IMR-90 (cell line): ENCODE results near the gene C6orf47. TPM values are rescaled to one million over a fixed set of nuclear protein-coding genes. Genes with fewer than 3 reads are reported as not detected.

Source experiments
- ATAC-seq: fragments of 200-7000 bp; cut with Tn5 transposase; 2 replicates; pipeline ENCODE4 v1.9.1; 2020; ENCODE audit warnings: low read depth, mild to moderate bottlenecking, moderate library complexity
- BruUV-seq: library from RNA; stranded (reverse); fragments of 400-500 nt; replicated peaks from 2 replicates; lab custom pipeline; 2021; lab: Mats Ljungman, UMichigan
- CTCF ChIA-PET: fragments of 300-600 bp; formaldehyde crosslinking; extraction: SDS; loops from one replicate; lab custom pipeline; 2021; ENCODE audit warnings: antibody characterized with exemption; lab: Yijun Ruan, JAX
- POLR2A ChIA-PET: fragments of 300-600 bp; sonication (Branson Sonifier 250); formaldehyde crosslinking; loops from one replicate; lab custom pipeline; 2022; ENCODE audit warnings: antibody characterized with exemption; ENCODE audit not compliant: unreplicated experiment; lab: Charles Lee
- DNase-seq: peaks from one replicate; pipeline ENCODE4 v3.0.0; 2013
- H2AFZ ChIP-seq: replicated peaks from 2 replicates; pipeline ENCODE3; 2013; ENCODE audit warnings: low read length, mild to moderate bottlenecking; ENCODE audit not compliant: poor library complexity
- H2AK5ac ChIP-seq: 2 replicates; pipeline ENCODE4 v1.6.1; 2013; ENCODE audit warnings: low read depth, low read length, inconsistent platforms
- H2AK9ac ChIP-seq: replicated peaks from 2 replicates; pipeline ENCODE3; 2013; ENCODE audit warnings: mild to moderate bottlenecking, low read depth, low read length, moderate library complexity; ENCODE audit not compliant: poor library complexity
- H2BK120ac ChIP-seq: 2 replicates; pipeline ENCODE4 v1.6.1; 2013; ENCODE audit warnings: low read depth, low read length, inconsistent platforms
- H2BK15ac ChIP-seq: 3 replicates; pipeline ENCODE4 v1.6.1; 2013; ENCODE audit warnings: low read depth, low read length, inconsistent platforms
- H2BK20ac ChIP-seq: 2 replicates; pipeline ENCODE4 v1.6.1; 2013; ENCODE audit warnings: low read depth, mild to moderate bottlenecking, inconsistent platforms, low read length, moderate library complexity
- H2BK5ac ChIP-seq: 2 replicates; pipeline ENCODE4 v1.6.1; 2013; ENCODE audit warnings: mild to moderate bottlenecking, low read depth, low read length, inconsistent platforms; ENCODE audit not compliant: poor library complexity, severe bottlenecking
- H3K14ac ChIP-seq: replicated peaks from 2 replicates; pipeline ENCODE4 v1.6.1; 2013; ENCODE audit warnings: low read depth, low read length, inconsistent platforms
- H3K18ac ChIP-seq: 2 replicates; pipeline ENCODE4 v1.6.1; 2013; ENCODE audit warnings: low read depth, low read length, control low read depth
- H3K23ac ChIP-seq: 2 replicates; pipeline ENCODE4 v1.6.1; 2013; ENCODE audit warnings: low read depth, low read length, inconsistent platforms
- H3K27ac ChIP-seq: 2 replicates; pipeline ENCODE4 v1.5.1; 2013; ENCODE audit warnings: mild to moderate bottlenecking, control low read depth, low read length; ENCODE audit not compliant: insufficient read depth
- H3K27me3 ChIP-seq: 2 replicates; pipeline ENCODE4 v1.6.1; 2013; ENCODE audit warnings: low read length; ENCODE audit not compliant: control insufficient read depth, insufficient read depth
- H3K36me3 ChIP-seq: 2 replicates; pipeline ENCODE4 v1.6.1; 2013; ENCODE audit warnings: low read length, mixed read lengths; ENCODE audit not compliant: control insufficient read depth, insufficient read depth
- H3K4ac ChIP-seq: 2 replicates; pipeline ENCODE4 v1.6.1; 2013; ENCODE audit warnings: low read depth, low read length, inconsistent platforms
- H3K4me1 ChIP-seq: 2 replicates; pipeline ENCODE4 v1.6.1; 2013; ENCODE audit warnings: low read length, mixed read lengths; ENCODE audit not compliant: control insufficient read depth, insufficient read depth
- H3K4me2 ChIP-seq: 2 replicates; pipeline ENCODE4 v1.6.1; 2013; ENCODE audit warnings: low read depth, mild to moderate bottlenecking, control low read depth, low read length, moderate library complexity
- H3K4me3 ChIP-seq: 2 replicates; pipeline ENCODE4 v1.5.1; 2013; ENCODE audit warnings: low read depth, mild to moderate bottlenecking, control low read depth, low read length, moderate library complexity; ENCODE audit not compliant: insufficient read depth
- H3K56ac ChIP-seq: 2 replicates; pipeline ENCODE4 v1.6.1; 2013; ENCODE audit warnings: low read length, inconsistent platforms; ENCODE audit not compliant: insufficient read depth; ENCODE audit errors: extremely low read depth
- H3K79me1 ChIP-seq, 2 experiments: 2 replicates each; pipeline ENCODE4 v1.6.1; 2013; ENCODE audit warnings: low read length in 2 of 2, inconsistent platforms in 1 of 2, low read depth in 1 of 2
- H3K9ac ChIP-seq: 2 replicates; pipeline ENCODE4 v1.6.1; 2013; ENCODE audit warnings: low read depth, low read length, control low read depth
- H3K9me1 ChIP-seq: 2 replicates; pipeline ENCODE4 v1.6.1; 2013; ENCODE audit warnings: low read length, inconsistent platforms; ENCODE audit not compliant: insufficient read depth
- H3K9me3 ChIP-seq: 2 replicates; pipeline ENCODE4 v1.6.1; 2013; ENCODE audit warnings: low read length; ENCODE audit not compliant: control insufficient read depth, insufficient read depth
- H4K20me1 ChIP-seq: 2 replicates; pipeline ENCODE4 v1.6.1; 2013; ENCODE audit warnings: low read length, inconsistent platforms; ENCODE audit not compliant: insufficient read depth
- H4K5ac ChIP-seq: 2 replicates; pipeline ENCODE4 v1.6.1; 2013; ENCODE audit warnings: mild to moderate bottlenecking, low read depth, low read length, control low read depth
- H4K8ac ChIP-seq, 2 experiments: 2 replicates each; pipeline ENCODE4 v1.6.1; 2013; ENCODE audit warnings: low read depth in 2 of 2, low read length in 2 of 2, control low read depth in 1 of 2, inconsistent platforms in 1 of 2
- H4K91ac ChIP-seq: 2 replicates; pipeline ENCODE4 v1.6.1; 2013; ENCODE audit warnings: low read depth, low read length, inconsistent platforms; ENCODE audit not compliant: insufficient read depth
- BHLHE40 ChIP-seq: fragments of 150-350 bp; IDR thresholded peaks from 2 replicates; pipeline ENCODE4 v1.6.1; 2016; ENCODE audit warnings: mild to moderate bottlenecking, low read depth, low read length
- CEBPB ChIP-seq: IDR thresholded peaks from 2 replicates; pipeline ENCODE4 v1.6.1; 2012; ENCODE audit warnings: low read depth, low read length, improper control_type of control experiment
- CHD1 ChIP-seq: IDR thresholded peaks from 2 replicates; pipeline ENCODE4 v1.6.1; 2012; ENCODE audit warnings: low read depth, low read length, improper control_type of control experiment
- CTCF ChIP-seq: conservative IDR thresholded peaks from 2 replicates; pipeline ENCODE4 v1.5.1; 2012; ENCODE audit warnings: mild to moderate bottlenecking, low read depth, low read length, improper control_type of control experiment
- ELK1 ChIP-seq: fragments of 150-350 bp; IDR thresholded peaks from 2 replicates; pipeline ENCODE4 v1.6.1; 2016; ENCODE audit warnings: low read depth, mild to moderate bottlenecking, low read length, moderate library complexity, borderline replicate concordance
- FOS ChIP-seq: fragments of 150-350 bp; IDR thresholded peaks from 2 replicates; pipeline ENCODE4 v1.6.1; 2016; ENCODE audit warnings: low read depth, low read length
- MAZ ChIP-seq: IDR thresholded peaks from 2 replicates; pipeline ENCODE4 v1.6.1; 2012; ENCODE audit warnings: low read depth, mild to moderate bottlenecking, low read length, improper control_type of control experiment, moderate library complexity, borderline replicate concordance
- NFE2L2 ChIP-seq: fragments of 150-350 bp; IDR thresholded peaks from 2 replicates; pipeline ENCODE4 v1.6.1; 2016; ENCODE audit warnings: low read depth, mild to moderate bottlenecking, low read length
- POLR2A ChIP-seq: IDR thresholded peaks from 2 replicates; pipeline ENCODE4 v1.6.1; 2012; ENCODE audit warnings: mild to moderate bottlenecking, low read depth, low read length
- RAD21 ChIP-seq: IDR thresholded peaks from 2 replicates; pipeline ENCODE4 v1.6.1; 2012; ENCODE audit warnings: low read length, improper control_type of control experiment
- RCOR1 ChIP-seq: IDR thresholded peaks from 2 replicates; pipeline ENCODE4 v1.6.1; 2012; ENCODE audit warnings: mild to moderate bottlenecking, low read length, improper control_type of control experiment; ENCODE audit not compliant: insufficient replicate concordance
- SMC3 ChIP-seq: fragments of 150-350 bp; IDR thresholded peaks from 2 replicates; pipeline ENCODE4 v1.6.1; 2016; ENCODE audit warnings: low read depth, mild to moderate bottlenecking, antibody characterized with exemption, low read length, moderate library complexity
- WGBS, 2 experiments: methylation state at CpG; one replicate each; pipeline versions ENCODE4 v1.1.5 to v1.1.7; 2013; ENCODE audit warnings: missing lambda C conversion rate in 2 of 2; ENCODE audit not compliant: insufficient read length in 1 of 2; ENCODE audit errors: extremely low coverage in 2 of 2; 5-methylcytosine and 5-hydroxymethylcytosine counted together
- dilution Hi-C: fragments of 300-500 bp; cut with HindIII; formaldehyde crosslinking; loops from one replicate; pipeline ENCODE4 v1.14.3; 2018; ENCODE audit warnings: low sequenced_read_pairs; ENCODE audit not compliant: unreplicated experiment
- in situ Hi-C: fragments of 300-500 bp; cut with MboI; formaldehyde crosslinking; loops from 3 replicates; pipeline ENCODE4 v1.14.3; 2019; ENCODE audit warnings: low sequenced_read_pairs, inconsistent platforms, mixed read lengths
- intact Hi-C: fragments of 100-400 bp; cut with micrococcal nuclease; formaldehyde crosslinking; loops from 2 replicates; pipeline ENCODE4 v1.10.0; 2022
- polyA plus RNA-seq, 3 experiments: library from polyadenylated mRNA; depleted of rRNA; stranded (reverse); fragments of >200 nt; gene quantifications; 2 replicates each; pipeline ENCODE4 v1.2.3, GENCODE V29; 2012; ENCODE audit warnings: low replicate concordance in 1 of 3
- total RNA-seq: library from RNA; depleted of rRNA; stranded (reverse); fragments of >200 nt; gene quantifications from 2 replicates; pipeline ENCODE4 v1.2.3, GENCODE V29; 2012

The C6orf47 gene
- total and polyA plus RNA-seq, 2 of the 4 experiments (the other 2 are of a cell fraction) = 8.9 to 14.2 TPM

GRCh38 chr6:31687321-31687720 is 26.7 kb upstream of the C6orf47 start:
- H3K36me3 ChIP-seq = peaks cover 56% of the 10 kb centered on the region

More at GRCh38 chr6:31687321-31687720, 26.7 kb upstream of the C6orf47 start:
- peaks cover 3% of the 10 kb centered on the region; the same call in 1 of the 2 replicates for H3K4me1 ChIP-seq
- no peak overlapping the region for H2BK5ac ChIP-seq
- H2BK20ac ChIP-seq = no peak overlapping the region
- no peak overlapping the region for H4K91ac ChIP-seq
- H4K5ac ChIP-seq = no peak overlapping the region
- ChIA-PET CTCF (no interaction called here), POLR2A (no interaction called here)
- H2AK5ac ChIP-seq = no peak overlapping the region
- no peak overlapping the region for H3K9ac ChIP-seq
- no peak overlapping the region for H3K14ac ChIP-seq
- H3K18ac ChIP-seq = no peak overlapping the region
- H3K9me3 ChIP-seq = no peaks in the 10 kb centered on the region
- WGBS, 2 experiments = 70% methylated on average over 3 of the region's 8 CpGs; no CpG with 5 or more reads in 1 of the 2 experiments
- TF ChIP-seq BHLHE40 (no peak), RAD21 (no peak), POLR2A (no peak), RCOR1 (no peak), ELK1 (no peak), NFE2L2 (no peak), SMC3 (no peak), CHD1 (no peak), MAZ (no peak), CTCF (no peak), FOS (no peak), CEBPB (no peak)
- H3K9me1 ChIP-seq = 0 out of 2 replicates have a peak, but pooled peaks cover 5% of the 10 kb centered on the region
- H3K27me3 ChIP-seq = no peaks in the 10 kb centered on the region
- no peak overlapping the region for H2AK9ac ChIP-seq
- no TSS peak for BruUV-seq
- no peak overlapping the region for H2BK120ac ChIP-seq
- H2BK15ac ChIP-seq = no peak overlapping the region
- no peaks in the 10 kb centered on the region for H4K20me1 ChIP-seq
- H3K23ac ChIP-seq = no peak overlapping the region
- H3K79me1 ChIP-seq = no peaks in the 10 kb centered on the region
- H3K27ac ChIP-seq = no peak overlapping the region
- no peak overlapping the region for H4K8ac ChIP-seq
- no peak for DNase-seq
- H3K4me2 ChIP-seq = no peak overlapping the region
- no peak overlapping the region for H3K4me3 ChIP-seq
- H3K56ac ChIP-seq = no peak overlapping the region
- H3K4ac ChIP-seq = no peak overlapping the region
- in situ Hi-C loops = loop anchor here (10.0 kb wide), 2 partner anchors 147 to 257 kb away; partner anchors contain the start of gene CFB
- intact Hi-C loops = no loop called here
- ATAC-seq = no peak
- no peak overlapping the region for H2AFZ ChIP-seq
- dilution Hi-C loops = no loop called here
